NCI-H2196 (cell line): ENCODE data around the gene LMAN2L.

ENCODE experiments used
- DNase-seq: peaks from one replicate; lab custom pipeline; 2025; ENCODE audit not compliant: unreplicated experiment; lab: John Stamatoyannopoulos, UW

Gene LMAN2L

GRCh38 chr2:96716388-96716787 lies 23.5 kb downstream of the LMAN2L start:
- no peak for DNase-seq

- no peak for DNase-seq
Observed at GRCh38 chr2:96715658-96716057, 24.2 kb downstream of the LMAN2L start.

GRCh38 chr2:96710985-96711384 lies 28.9 kb downstream of the LMAN2L start:
- DNase-seq, result no peak

GRCh38 chr2:96703021-96703751 lies 36.7 kb downstream of the LMAN2L start:
- DNase-seq, result no peak

- DNase-seq, result no peak
Observed at GRCh38 chr2:96702098-96702785, 37.6 kb downstream of the LMAN2L start.

- DNase-seq, result no peak
Observed at GRCh38 chr2:96701636-96702035, 38.2 kb downstream of the LMAN2L start.

GRCh38 chr2:96700086-96700485 lies 39.8 kb downstream of the LMAN2L start:
- no peak for DNase-seq

GRCh38 chr2:96699621-96700020 lies 40.2 kb downstream of the LMAN2L start:
- no peak for DNase-seq

GRCh38 chr2:96699021-96699420 lies 40.8 kb downstream of the LMAN2L start:
- no peak for DNase-seq

- DNase-seq, result no peak
Observed at GRCh38 chr2:96698221-96698861, 41.5 kb downstream of the LMAN2L start.

GRCh38 chr2:96697476-96697875 lies 42.4 kb downstream of the LMAN2L start:
- DNase-seq, result no peak

- DNase-seq, result no peak
Observed at GRCh38 chr2:96695602-96696001, 44.3 kb downstream of the LMAN2L start.

GRCh38 chr2:96694816-96695455 lies 44.9 kb downstream of the LMAN2L start:
- DNase-seq, result no peak

- no peak for DNase-seq
Observed at GRCh38 chr2:96694279-96694678, 45.6 kb downstream of the LMAN2L start.

- no peak for DNase-seq
Observed at GRCh38 chr2:96693286-96694200, 46.3 kb downstream of the LMAN2L start.

GRCh38 chr2:96692094-96692971 lies 47.5 kb downstream of the LMAN2L start:
- DNase-seq, result no peak

GRCh38 chr2:96691022-96691612 lies 48.7 kb downstream of the LMAN2L start:
- DNase-seq, result no peak

- DNase-seq, result no peak
Observed at GRCh38 chr2:96690306-96691021, 49.4 kb downstream of the LMAN2L start.
